ENCODE data around the gene MCC. TPM values are rescaled to one million over a fixed set of nuclear protein-coding genes. Genes with fewer than 3 reads are reported as not detected.

Gene MCC
- total and polyA plus RNA-seq, 4 donors: 4.5 to 20.0 (median 9.7) TPM

- Histone ChIP-seq H3K9me3 (ENCODE audit: control insufficient read depth, low read length) (no peaks in the 10 kb centered on the region), H3K36me3 (ENCODE audit: control insufficient read depth in 1 of 2, insufficient read depth in 2 of 2, low read length in 1 of 2) (no peaks in the 10 kb centered on the region), H3K4me3 (ENCODE audit: low read length in 2 of 2) (no peak overlapping the region), H3K27ac (ENCODE audit: low read depth in 1 of 2, low read length in 2 of 2) (no peak overlapping the region), H3K4me1 (ENCODE audit: control insufficient read depth in 1 of 2, insufficient read depth in 2 of 2, low read length in 2 of 2) (no peaks in the 10 kb centered on the region), H3K27me3 (ENCODE audit: control insufficient read depth in 1 of 2, insufficient read depth in 2 of 2, low read length in 1 of 2) (no peaks in the 10 kb centered on the region)
- intact Hi-C loops (cut with DNase I): no loop called here
- no peak for DNase-seq
- 0 to 38% methylated on average over 1 of the region's 1 CpG for WGBS, 2 donors
- ATAC-seq (ENCODE audit: low FRiP score): no peak
Observed at GRCh38 chr5:113145757-113146387, 342.4 kb downstream of the MCC start.

- Histone ChIP-seq H3K9me3 (ENCODE audit: control insufficient read depth, low read length) (no peaks in the 10 kb centered on the region), H3K27me3 (ENCODE audit: control insufficient read depth in 1 of 2, insufficient read depth in 2 of 2, low read length in 1 of 2) (no peaks in the 10 kb centered on the region), H3K4me1 (ENCODE audit: control insufficient read depth in 1 of 2, insufficient read depth in 2 of 2, low read length in 2 of 2) (no peaks in the 10 kb centered on the region), H3K27ac (ENCODE audit: low read depth in 1 of 2, low read length in 2 of 2) (no peak overlapping the region), H3K36me3 (ENCODE audit: control insufficient read depth in 1 of 2, insufficient read depth in 2 of 2, low read length in 1 of 2) (no peaks in the 10 kb centered on the region), H3K4me3 (ENCODE audit: low read length in 2 of 2) (no peak overlapping the region)
- 96% methylated on average over 4 of the region's 4 CpGs for WGBS, 2 donors
- DNase-seq: no peak
- no peak for ATAC-seq (ENCODE audit: low FRiP score)
- intact Hi-C loops (cut with DNase I): no loop called here
Observed at GRCh38 chr5:113142186-113142585, 346.1 kb downstream of the MCC start.

GRCh38 chr5:113140837-113141671, 347.2 kb downstream of the MCC start:
- peak; percentile 71 for ATAC-seq (ENCODE audit: low FRiP score)
- Histone ChIP-seq H3K4me3 (ENCODE audit: low read length in 2 of 2) (no peak overlapping the region), H3K4me1 (ENCODE audit: control insufficient read depth in 1 of 2, insufficient read depth in 2 of 2, low read length in 2 of 2) (no peaks in the 10 kb centered on the region), H3K36me3 (ENCODE audit: control insufficient read depth in 1 of 2, insufficient read depth in 2 of 2, low read length in 1 of 2) (no peaks in the 10 kb centered on the region), H3K27me3 (ENCODE audit: control insufficient read depth in 1 of 2, insufficient read depth in 2 of 2, low read length in 1 of 2) (no peaks in the 10 kb centered on the region), H3K9me3 (ENCODE audit: control insufficient read depth, low read length) (no peaks in the 10 kb centered on the region), H3K27ac (ENCODE audit: low read depth in 1 of 2, low read length in 2 of 2) (no peak overlapping the region)
- intact Hi-C loops (cut with DNase I): no loop called here
- WGBS, 2 donors: 77 to 78% methylated on average over 9 of the region's 9 CpGs
- DNase-seq: no peak

GRCh38 chr5:113133211-113133975, 354.9 kb downstream of the MCC start:
- no peaks in the 10 kb centered on the region for H3K27me3 ChIP-seq (ENCODE audit: control insufficient read depth in 1 of 2, insufficient read depth in 2 of 2, low read length in 1 of 2)
- WGBS, 2 donors: 97 to 99% methylated on average over 3 of the region's 3 CpGs

DNA sequence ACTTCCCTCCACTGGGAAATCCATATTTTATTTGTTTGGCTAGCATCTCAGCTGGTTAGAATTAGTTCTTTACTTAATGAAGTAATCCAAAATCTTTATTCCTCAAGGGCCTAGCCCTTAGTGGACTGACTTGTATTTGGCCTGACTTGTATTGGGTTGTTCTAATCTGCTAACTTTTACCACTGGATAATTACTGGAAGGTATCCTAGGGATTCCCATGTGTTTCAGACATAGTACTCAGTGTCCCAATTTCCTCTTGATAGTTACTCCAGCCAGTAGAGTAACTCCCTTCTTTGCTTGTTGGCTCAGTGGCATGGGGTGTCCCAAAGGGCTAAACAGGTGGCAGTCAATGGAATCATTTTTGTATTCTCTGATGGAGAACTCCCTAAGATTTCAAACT, 355.7 kb downstream of the MCC start:
- H3K9me3 ChIP-seq (ENCODE audit: control insufficient read depth, low read length): no peaks in the 10 kb centered on the region
- H3K36me3 ChIP-seq (ENCODE audit: control insufficient read depth in 1 of 2, insufficient read depth in 2 of 2, low read length in 1 of 2): no peaks in the 10 kb centered on the region
- no peak for ATAC-seq (ENCODE audit: low FRiP score)
- H3K27me3 ChIP-seq (ENCODE audit: control insufficient read depth in 1 of 2, insufficient read depth in 2 of 2, low read length in 1 of 2): no peaks in the 10 kb centered on the region
- H3K27ac ChIP-seq (ENCODE audit: low read depth in 1 of 2, low read length in 2 of 2): no peak overlapping the region
- no peak for DNase-seq
- no peaks in the 10 kb centered on the region for H3K4me1 ChIP-seq (ENCODE audit: control insufficient read depth in 1 of 2, insufficient read depth in 2 of 2, low read length in 2 of 2)
- intact Hi-C loops (cut with DNase I): no loop called here
- no peak overlapping the region for H3K4me3 ChIP-seq (ENCODE audit: low read length in 2 of 2)

More at GRCh38 chr5:113133211-113133975, 354.9 kb downstream of the MCC start:
- Histone ChIP-seq H3K9me3 (ENCODE audit: control insufficient read depth, low read length) (no peaks in the 10 kb centered on the region), H3K4me3 (ENCODE audit: low read length in 2 of 2) (no peak overlapping the region), H3K36me3 (ENCODE audit: control insufficient read depth in 1 of 2, insufficient read depth in 2 of 2, low read length in 1 of 2) (no peaks in the 10 kb centered on the region), H3K27ac (ENCODE audit: low read depth in 1 of 2, low read length in 2 of 2) (no peak overlapping the region), H3K4me1 (ENCODE audit: control insufficient read depth in 1 of 2, insufficient read depth in 2 of 2, low read length in 2 of 2) (no peaks in the 10 kb centered on the region)
- intact Hi-C loops (cut with DNase I): no loop called here
- DNase-seq: no peak
- ATAC-seq (ENCODE audit: low FRiP score): no peak

DNA sequence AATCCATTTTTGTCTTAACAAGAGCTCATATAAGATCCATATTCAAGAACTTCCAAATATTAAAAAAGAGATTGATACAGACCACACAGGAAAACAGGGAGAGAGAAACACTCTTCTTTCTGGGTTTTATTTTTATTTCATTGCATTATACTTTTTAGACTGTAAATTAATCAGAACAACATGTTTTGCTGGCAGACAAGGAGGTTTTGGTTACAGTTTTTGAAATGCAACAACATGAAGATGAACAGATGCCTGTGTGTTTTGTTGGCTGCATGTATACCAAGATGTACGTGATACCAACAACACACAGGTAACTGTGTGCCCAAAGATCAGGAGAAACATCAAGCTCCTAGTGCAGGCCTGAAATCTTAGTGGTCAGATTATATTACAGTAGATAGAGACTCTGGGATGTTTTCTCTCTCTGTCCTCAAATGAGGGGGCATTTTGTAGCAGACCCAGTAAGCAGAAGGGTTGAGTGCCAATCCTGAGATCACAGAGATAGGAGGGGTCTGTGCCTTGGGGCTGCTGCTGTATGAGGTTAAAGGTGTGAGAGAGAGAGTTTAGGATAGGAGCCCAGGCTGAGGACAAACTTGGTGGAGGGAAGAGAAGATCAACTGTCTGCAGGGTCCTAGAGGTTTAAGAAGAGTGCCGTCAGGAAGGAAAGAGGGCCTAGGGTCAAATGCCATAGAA, 359.5 kb downstream of the MCC start:
- DNase-seq (no peak), ATAC-seq (ENCODE audit: low FRiP score) (no peak)
- Histone ChIP-seq H3K27me3 (ENCODE audit: control insufficient read depth in 1 of 2, insufficient read depth in 2 of 2, low read length in 1 of 2) (no peaks in the 10 kb centered on the region), H3K4me3 (ENCODE audit: low read length in 2 of 2) (no peak overlapping the region), H3K9me3 (ENCODE audit: control insufficient read depth, low read length) (no peaks in the 10 kb centered on the region), H3K4me1 (ENCODE audit: control insufficient read depth in 1 of 2, insufficient read depth in 2 of 2, low read length in 2 of 2) (no peaks in the 10 kb centered on the region), H3K36me3 (ENCODE audit: control insufficient read depth in 1 of 2, insufficient read depth in 2 of 2, low read length in 1 of 2) (no peaks in the 10 kb centered on the region), H3K27ac (ENCODE audit: low read depth in 1 of 2, low read length in 2 of 2) (no peak overlapping the region)
- intact Hi-C loops (cut with DNase I): no loop called here
- 47 to 48% methylated on average over 2 of the region's 2 CpGs for WGBS, 2 donors

GRCh38 chr5:113128082-113128481, 360.2 kb downstream of the MCC start:
- H3K27ac ChIP-seq (ENCODE audit: low read depth in 1 of 2, low read length in 2 of 2): no peak overlapping the region
- no peaks in the 10 kb centered on the region for H3K9me3 ChIP-seq (ENCODE audit: control insufficient read depth, low read length)
- WGBS, 2 donors: 97 to 98% methylated on average over 1 of the region's 1 CpG
- no peaks in the 10 kb centered on the region for H3K4me1 ChIP-seq (ENCODE audit: control insufficient read depth in 1 of 2, insufficient read depth in 2 of 2, low read length in 2 of 2)
- no peaks in the 10 kb centered on the region for H3K27me3 ChIP-seq (ENCODE audit: control insufficient read depth in 1 of 2, insufficient read depth in 2 of 2, low read length in 1 of 2)
- H3K4me3 ChIP-seq (ENCODE audit: low read length in 2 of 2): no peak overlapping the region
- ATAC-seq (ENCODE audit: low FRiP score) (no peak), DNase-seq (no peak)
- no peaks in the 10 kb centered on the region for H3K36me3 ChIP-seq (ENCODE audit: control insufficient read depth in 1 of 2, insufficient read depth in 2 of 2, low read length in 1 of 2)
- intact Hi-C loops (cut with DNase I): no loop called here

DNA sequence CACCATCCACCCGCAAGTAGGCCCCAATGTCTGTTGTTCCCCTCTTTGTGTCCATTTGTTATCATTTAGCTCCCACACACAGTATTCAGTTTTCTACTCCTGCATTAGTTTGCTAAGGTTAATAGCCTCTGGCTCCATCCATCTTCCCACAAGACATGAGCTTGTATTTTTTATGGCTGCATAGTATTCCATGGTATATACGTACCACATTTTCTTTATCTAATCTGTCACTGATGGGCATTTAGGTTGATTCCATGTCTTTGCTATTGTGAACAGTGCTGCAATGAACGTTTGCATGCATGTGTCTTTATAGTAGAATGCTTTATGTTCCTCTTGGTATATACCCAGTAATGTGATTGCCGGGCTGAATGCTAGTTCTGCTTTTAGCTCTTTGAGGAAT, 361.2 kb downstream of the MCC start:
- intact Hi-C loops (cut with DNase I): no loop called here
- WGBS, 2 donors: 71 to 73% methylated on average over 4 of the region's 4 CpGs
- Histone ChIP-seq H3K4me3 (ENCODE audit: low read length in 2 of 2) (no peak overlapping the region), H3K36me3 (ENCODE audit: control insufficient read depth in 1 of 2, insufficient read depth in 2 of 2, low read length in 1 of 2) (no peaks in the 10 kb centered on the region), H3K4me1 (ENCODE audit: control insufficient read depth in 1 of 2, insufficient read depth in 2 of 2, low read length in 2 of 2) (no peaks in the 10 kb centered on the region), H3K27ac (ENCODE audit: low read depth in 1 of 2, low read length in 2 of 2) (no peak overlapping the region), H3K9me3 (ENCODE audit: control insufficient read depth, low read length) (no peaks in the 10 kb centered on the region), H3K27me3 (ENCODE audit: control insufficient read depth in 1 of 2, insufficient read depth in 2 of 2, low read length in 1 of 2) (no peaks in the 10 kb centered on the region)
- ATAC-seq (ENCODE audit: low FRiP score) (no peak), DNase-seq (no peak)

Measured in aorta (tissue), 5 donors.